Measurements from ENCODE around the gene RBM6.
A peak's percentile ranks its signal among the peaks of the same experiment; 100 is the strongest.

Gene RBM6

GRCh38 chr3:50102558-50102957 is 162.6 kb downstream of the RBM6 start:
- no peak for TF ChIP-seq CTCF (IDR thresholded peaks at IDR 0.05)
- Mint-ChIP-seq H3K27me3 (ENCODE audit: low read depth, poor library complexity) (no peaks in the 10 kb centered on the region), H3K4me1 (no peaks in the 10 kb centered on the region), H3K36me3 (ENCODE audit: low read depth) (peaks cover 88% of the 10 kb centered on the region), H3K9me3 (no peaks in the 10 kb centered on the region), H3K4me3 (no peak overlapping the region), H3K27ac (peak overlapping the region; percentile 55)
- no peak for DNase-seq

GRCh38 chr3:50111757-50112156 is 171.8 kb downstream of the RBM6 start:
- TF ChIP-seq CTCF (IDR thresholded peaks at IDR 0.05), result no peak
- H3K9me3 Mint-ChIP-seq, result no peaks in the 10 kb centered on the region
- no peaks in the 10 kb centered on the region for H3K4me1 Mint-ChIP-seq
- DNase-seq, result no peak
- no peak overlapping the region for H3K27ac Mint-ChIP-seq
- peaks cover 85% of the 10 kb centered on the region for H3K36me3 Mint-ChIP-seq (ENCODE audit: low read depth)
- H3K4me3 Mint-ChIP-seq, result no peak overlapping the region
- H3K27me3 Mint-ChIP-seq (ENCODE audit: low read depth, poor library complexity), result no peaks in the 10 kb centered on the region

- Mint-ChIP-seq H3K4me3 (no peak overlapping the region), H3K27ac (no peak overlapping the region), H3K4me1 (no peaks in the 10 kb centered on the region), H3K27me3 (ENCODE audit: low read depth, poor library complexity) (no peaks in the 10 kb centered on the region), H3K9me3 (no peaks in the 10 kb centered on the region), H3K36me3 (ENCODE audit: low read depth) (peaks cover 85% of the 10 kb centered on the region)
- no peak for TF ChIP-seq CTCF (IDR thresholded peaks at IDR 0.05)
- DNase-seq, result no peak
Measured at GRCh38 chr3:50112462-50112861, 172.5 kb downstream of the RBM6 start.

GRCh38 chr3:50117120-50117519 is 177.2 kb downstream of the RBM6 start:
- TF ChIP-seq CTCF (IDR thresholded peaks at IDR 0.05), result no peak
- Mint-ChIP-seq H3K27me3 (ENCODE audit: low read depth, poor library complexity) (peaks cover 3% of the 10 kb centered on the region), H3K27ac (no peak overlapping the region), H3K9me3 (no peaks in the 10 kb centered on the region), H3K4me3 (no peak overlapping the region), H3K4me1 (peaks cover 6% of the 10 kb centered on the region), H3K36me3 (ENCODE audit: low read depth) (peaks cover 64% of the 10 kb centered on the region)
- no peak for DNase-seq

- peak overlapping the region; percentile 74 for H3K27ac Mint-ChIP-seq
- H3K4me3 Mint-ChIP-seq, result no peak overlapping the region
- peaks cover 5% of the 10 kb centered on the region for H3K27me3 Mint-ChIP-seq (ENCODE audit: low read depth, poor library complexity)
- peaks cover 17% of the 10 kb centered on the region for H3K4me1 Mint-ChIP-seq
- no peak for DNase-seq
- H3K36me3 Mint-ChIP-seq (ENCODE audit: low read depth), result peaks cover 57% of the 10 kb centered on the region
- H3K9me3 Mint-ChIP-seq, result no peaks in the 10 kb centered on the region
- TF ChIP-seq CTCF (IDR thresholded peaks at IDR 0.05), result no peak
Measured at GRCh38 chr3:50118237-50118636, 178.3 kb downstream of the RBM6 start.

- peaks cover 32% of the 10 kb centered on the region for H3K4me1 Mint-ChIP-seq
- H3K27me3 Mint-ChIP-seq (ENCODE audit: low read depth, poor library complexity), result peaks cover 6% of the 10 kb centered on the region
- H3K27ac Mint-ChIP-seq, result peak overlapping the region; percentile 77
- H3K36me3 Mint-ChIP-seq (ENCODE audit: low read depth), result peaks cover 43% of the 10 kb centered on the region
- no peak for DNase-seq
- TF ChIP-seq CTCF (IDR thresholded peaks at IDR 0.05), result no peak
- H3K4me3 Mint-ChIP-seq, result no peak overlapping the region
- H3K9me3 Mint-ChIP-seq, result no peaks in the 10 kb centered on the region
Measured at GRCh38 chr3:50119786-50120185, 179.8 kb downstream of the RBM6 start.

All from nephron progenitor cell (in vitro differentiated cells).